A549 (cell line): Measurements from ENCODE around the gene PTPRN2.

Experiments used
- CTCF ChIP-seq: fragments of >200 bp; sonication (Bioruptor Twin); formaldehyde crosslinking; IDR thresholded peaks from 3 replicates; pipeline ENCODE4 v1.5.1; 2016
- ELK1 ChIP-seq: fragments of 150-350 bp; IDR thresholded peaks from 2 replicates; pipeline ENCODE4 v1.6.1; 2014; ENCODE audit warnings: low read depth, mild to moderate bottlenecking, low read length
- MAZ ChIP-seq: fragments of 150-350 bp; IDR thresholded peaks from 2 replicates; pipeline ENCODE4 v1.6.1; 2014; ENCODE audit warnings: antibody characterized with exemption, low read depth, low read length, borderline replicate concordance
- POLR2A ChIP-seq: IDR thresholded peaks from 2 replicates; pipeline ENCODE4 v1.6.1; 2012; ENCODE audit warnings: mild to moderate bottlenecking, low read length
- RAD21 ChIP-seq, 2 experiments: fragments of >200 bp in 1 of 2; sonication (Bioruptor Twin) in 1 of 2; formaldehyde crosslinking in 1 of 2; IDR thresholded peaks in 1 of 2; conservative IDR thresholded peaks in 1 of 2; 2 replicates in 1 of 2; 3 replicates in 1 of 2; pipeline ENCODE4 v1.6.1; 2012 to 2018; ENCODE audit warnings: inconsistent platforms in 1 of 2
- ZFP36 ChIP-seq: fragments of 450-650 bp; IDR thresholded peaks from 2 replicates; pipeline ENCODE4 v1.6.1; 2014; ENCODE audit warnings: borderline replicate concordance; ENCODE audit not compliant: partially characterized antibody

GRCh38 chr7:157664871-157665633, 922.6 kb downstream of the PTPRN2 start:
- TF ChIP-seq ELK1: no peak
- no peak for TF ChIP-seq CTCF
- TF ChIP-seq ZFP36: no peak
- no peak for TF ChIP-seq RAD21 (conservative IDR thresholded peaks at IDR 0.05 in 1 of 2, IDR thresholded peaks at IDR 0.05 in 1 of 2)
- TF ChIP-seq MAZ: no peak
- TF ChIP-seq POLR2A: no peak
